K562 (cell line): Measurements from ENCODE around the gene TMEM45A. TPM values are rescaled to one million over a fixed set of nuclear protein-coding genes. Genes with fewer than 3 reads are reported as not detected.

Experiments used
- ATAC-seq: fragments of 200-7000 bp; cut with Tn5 transposase; 3 replicates; pipeline ENCODE4 v1.9.1; 2020; ENCODE audit warnings: moderate library complexity
- BruUV-seq: library from RNA; stranded (reverse); fragments of 400-500 nt; replicated peaks from 2 replicates; lab custom pipeline; 2021; lab: Mats Ljungman, UMichigan
- CTCF ChIA-PET: fragments of 300-600 bp; formaldehyde crosslinking; extraction: SDS; loops from one replicate; lab custom pipeline; 2021; ENCODE audit warnings: low intra/inter-chr PET ratio; lab: Yijun Ruan, JAX
- POLR2A ChIA-PET: fragments of 300-600, 350-650 bp; sonication (Branson Sonifier 250); formaldehyde crosslinking; extraction: SDS; loops from one replicate; lab custom pipeline; 2021; ENCODE audit warnings: antibody characterized with exemption, inconsistent platforms; lab: Yijun Ruan, JAX
- DNase-seq, 4 experiments: peaks; one replicate each; pipeline versions ENCODE4 v3.0.0 to v3.0.0-alpha.2; 2011 to 2018; ENCODE audit warnings: low spot score in 3 of 4, mixed read lengths in 3 of 4; ENCODE audit errors: extremely low read depth in 1 of 4
- FAIRE-seq: peaks from 2 replicates; lab custom pipeline; 2011; peaks lifted over from hg19 to GRCh38; lab: Jason Lieb, UNC
- H2AFZ ChIP-seq: 2 replicates; pipeline ENCODE4 v1.6.0; 2011; ENCODE audit warnings: low read depth, low read length, control low read depth, inconsistent platforms
- H3K27ac ChIP-seq: fragments of 200-600 bp; 3 replicates; pipeline ENCODE4 v1.8.0; 2011; ENCODE audit warnings: low read depth, mild to moderate bottlenecking, control low read depth, inconsistent platforms, low read length, moderate library complexity, mixed read lengths; ENCODE audit errors: extremely low read depth
- H3K27me3 ChIP-seq, 2 experiments: fragments of 300-600 bp in 1 of 2; 2 replicates in 1 of 2; 3 replicates in 1 of 2; pipeline versions ENCODE4 v1.6.0 to v1.8.0; 2011; ENCODE audit warnings: inconsistent platforms in 2 of 2, low read length in 2 of 2, mild to moderate bottlenecking in 1 of 2, mixed read lengths in 1 of 2, moderate library complexity in 1 of 2; ENCODE audit not compliant: control insufficient read depth in 2 of 2, insufficient read depth in 2 of 2
- H3K36me3 ChIP-seq: fragments of 300-600 bp; 3 replicates; pipeline ENCODE4 v1.8.0; 2011; ENCODE audit warnings: mild to moderate bottlenecking, low read length, inconsistent platforms; ENCODE audit not compliant: control insufficient read depth, insufficient read depth
- H3K4me1 ChIP-seq, 2 experiments: fragments of 200-600 bp in 1 of 2; replicated peaks in 1 of 2; 2 replicates in 1 of 2; 3 replicates in 1 of 2; pipeline versions ENCODE4 v1.5.1 to v1.8.0; 2011; ENCODE audit warnings: inconsistent platforms in 2 of 2, low read length in 2 of 2, mild to moderate bottlenecking in 1 of 2, mixed read lengths in 1 of 2, moderate library complexity in 1 of 2; ENCODE audit not compliant: control insufficient read depth in 2 of 2, insufficient read depth in 2 of 2
- H3K4me2 ChIP-seq: 2 replicates; pipeline ENCODE4 v1.6.1; 2011; ENCODE audit warnings: low read length, control low read depth, inconsistent platforms, mixed read lengths; ENCODE audit not compliant: insufficient read depth
- H3K4me3 ChIP-seq: fragments of 200-600 bp; sonication (generic), shearing (Covaris generic); 2 replicates; pipeline ENCODE4 v1.5.1; 2016; ENCODE audit warnings: control low read depth, inconsistent platforms
- H3K79me2 ChIP-seq: fragments of 200-600 bp; 3 replicates; pipeline ENCODE4 v1.8.0; 2011; ENCODE audit warnings: low read length, inconsistent platforms; ENCODE audit not compliant: control insufficient read depth, insufficient read depth
- H3K9ac ChIP-seq, 2 experiments: 2 replicates each; pipeline versions ENCODE4 v1.6.0 to v1.6.1; 2011; ENCODE audit warnings: low read depth in 2 of 2, low read length in 2 of 2, control low read depth in 1 of 2, inconsistent platforms in 1 of 2, mild to moderate bottlenecking in 1 of 2, mixed read lengths in 1 of 2; ENCODE audit not compliant: insufficient read depth in 1 of 2
- H3K9me1 ChIP-seq: one replicate; pipeline ENCODE4 v1.6.0; 2011; ENCODE audit warnings: inconsistent platforms, mild to moderate bottlenecking, low read length, moderate library complexity; ENCODE audit not compliant: control insufficient read depth, insufficient read depth
- H3K9me3 ChIP-seq: replicated peaks from 2 replicates; pipeline ENCODE4 v1.5.1; 2011; ENCODE audit warnings: low read depth, low read length, inconsistent platforms; ENCODE audit not compliant: control insufficient read depth, insufficient read depth
- H4K20me1 ChIP-seq: replicated peaks from 2 replicates; pipeline ENCODE4 v1.6.1; 2011; ENCODE audit warnings: low read length, inconsistent platforms, mixed read lengths; ENCODE audit not compliant: control insufficient read depth, insufficient read depth
- GTF2E2 ChIP-seq: fragments of 200-800 bp; sonication (Bioruptor generic); IDR thresholded peaks from 2 replicates; pipeline ENCODE4 v1.6.1; 2016; ENCODE audit warnings: missing genetic modification characterization, missing compliant biosample characterization
- HLTF ChIP-seq: fragments of 450-650 bp; IDR thresholded peaks from 2 replicates; pipeline ENCODE4 v1.6.1; 2016
- JUN ChIP-seq, 2 experiments: sonication (generic) in 1 of 2; formaldehyde crosslinking in 1 of 2; IDR thresholded peaks; 2 replicates each; pipeline versions ENCODE4 v1.6.1 to v1.8.0; 2012 to 2022; ENCODE audit warnings: borderline replicate concordance in 2 of 2, mild to moderate bottlenecking in 2 of 2, improper control_type of control experiment in 1 of 2, low read depth in 1 of 2, low read length in 1 of 2, missing genetic modification reagents in 1 of 2
- LEF1 ChIP-seq: fragments of 450-650 bp; IDR thresholded peaks from 2 replicates; pipeline ENCODE4 v1.6.1; 2016; ENCODE audit warnings: mild to moderate bottlenecking
- PURB ChIP-seq: sonication (generic); formaldehyde crosslinking; IDR thresholded peaks from 2 replicates; pipeline ENCODE4 v1.9.0; 2021; ENCODE audit warnings: low read depth, mild to moderate bottlenecking, missing genetic modification reagents
- RBM34 ChIP-seq: fragments of 200-400 bp; formaldehyde crosslinking; IDR thresholded peaks from 2 replicates; pipeline ENCODE4 v1.6.1; 2018; ENCODE audit warnings: low read length, borderline replicate concordance; ENCODE audit not compliant: insufficient read depth
- SRF ChIP-seq, 2 experiments: fragments of 250-450, 450-650 bp in 1 of 2; sonication (Bioruptor Pico) in 1 of 2; sonication (generic) in 1 of 2; formaldehyde crosslinking; IDR thresholded peaks; 2 replicates each; pipeline versions ENCODE4 v1.5.0 to v1.5.1; 2020 to 2022; ENCODE audit warnings: mild to moderate bottlenecking in 1 of 2, missing genetic modification reagents in 1 of 2
- UBTF ChIP-seq, 2 experiments: IDR thresholded peaks; 2 replicates each; pipeline ENCODE4 v1.6.1; 2012; ENCODE audit warnings: improper control_type of control experiment in 2 of 2, low read depth in 2 of 2, low read length in 2 of 2, borderline replicate concordance in 1 of 2
- ZBTB2 ChIP-seq: fragments of 450-650 bp; IDR thresholded peaks from 2 replicates; pipeline ENCODE4 v1.6.1; 2016; ENCODE audit warnings: antibody characterized with exemption
- ZNF407 ChIP-seq: fragments of 450-650 bp; IDR thresholded peaks from 2 replicates; pipeline ENCODE4 v1.6.1; 2016; ENCODE audit warnings: low read depth
- ZNF77 ChIP-seq: fragments of 250-450 bp; sonication (Bioruptor Pico); IDR thresholded peaks from 2 replicates; pipeline ENCODE4 v1.5.0; 2020
- in situ Hi-C: fragments of 300-500 bp; cut with MboI; formaldehyde crosslinking; loops from 4 replicates; pipeline ENCODE4 v1.15.0; 2018; ENCODE audit warnings: inconsistent platforms, mixed read lengths
- intact Hi-C: fragments of 100-400 bp; cut with micrococcal nuclease; formaldehyde crosslinking; loops from 2 replicates; pipeline ENCODE4 v1.14.2; 2022
- polyA plus RNA-seq, 8 experiments: library from polyadenylated mRNA; depleted of rRNA in 4 of 8; stranded (reverse) in 5 of 8; unstranded in 3 of 8; fragments of >200 nt; fragmentation: Nextera tagmentation in 2 of 8; fragmentation: Illumina TruSeq in 1 of 8; extraction: Ambion mirVana in 2 of 8; extraction: Trizol in 1 of 8; gene quantifications; 2 replicates each; pipeline versions ENCODE4 v1.2.1 to v1.2.3, GENCODE V29; 2011 to 2014; ENCODE audit warnings: inconsistent platforms in 1 of 8, missing spikeins in 1 of 8
- total RNA-seq, 7 experiments: library from RNA; depleted of rRNA in 6 of 7; stranded (reverse); fragments of >200 nt in 6 of 7; fragmentation: Illumina TruSeq in 2 of 7; extraction: Trizol in 2 of 7; gene quantifications; 2 replicates each; pipeline versions ENCODE4 v1.2.1 to v1.2.3, GENCODE V29; 2011 to 2021; ENCODE audit warnings: low replicate concordance in 1 of 7

Gene TMEM45A
- total and polyA plus RNA-seq, 9 of the 15 experiments (the other 6 are each of a cell fraction or from before 2014, with no cell fraction given) = 0.41 to 4.1 (median 0.95) TPM

- Histone ChIP-seq H3K9me1 (no peaks in the 10 kb centered on the region), H3K4me1 (peaks cover 0 to 13% of the 10 kb centered on the region in 2 experiments; a peak in 2 of 5 replicates), H3K27ac (no peak overlapping the region), H3K4me3 (no peak overlapping the region), H3K4me2 (no peak overlapping the region), H3K27me3 (no peaks in the 10 kb centered on the region), H3K9ac (no peak overlapping the region), H3K79me2 (no peaks in the 10 kb centered on the region), H3K36me3 (no peaks in the 10 kb centered on the region), H2AFZ (no peak overlapping the region), H3K9me3 (no peaks in the 10 kb centered on the region), H4K20me1 (no peaks in the 10 kb centered on the region)
- DNase-seq = no peak
- intact Hi-C loops (no loop called here), in situ Hi-C loops (no loop called here)
- ATAC-seq = no peak
- BruUV-seq = no TSS peak
- no peak for FAIRE-seq
- CTCF ChIA-PET = no interaction called here
- POLR2A ChIA-PET = interaction anchor here (0.6 kb wide), 1 partner anchor 16 kb away, joined by 3 read pairs; no protein-coding TSS in a partner anchor
- TF ChIP-seq ZNF407 (no peak), PURB (no peak), ZNF77 (CRISPR knock-in tag) (no peak), JUN (IDR thresholded peaks at IDR 0.05; ENCODE audit: borderline replicate concordance, low read depth, low read length) (no peak), JUN (CRISPR knock-in tag; IDR thresholded peaks at IDR 0.05; ENCODE audit: borderline replicate concordance) (no peak), ZBTB2 (no peak), GTF2E2 (no peak), LEF1 (no peak), RBM34 (no peak), SRF (CRISPR knock-in tag; IDR thresholded peaks at IDR 0.05) (no peak), UBTF (IDR thresholded peaks at IDR 0.05; ENCODE audit: borderline replicate concordance in 1 of 2, low read depth in 2 of 2, low read length in 2 of 2) (no peak), HLTF (no peak)
These were observed 25.8 kb downstream of the TMEM45A start for GRCh38 chr3:100518244-100518643.
